HUES48 (cell line): ENCODE data around the gene SASH3.

Source experiments
- H3K27ac ChIP-seq: one replicate; pipeline ENCODE4 v1.7.0; 2013; ENCODE audit warnings: low read depth, low read length, inconsistent platforms
- H3K27me3 ChIP-seq: 2 replicates; pipeline ENCODE4 v1.6.1; 2013; ENCODE audit warnings: mild to moderate bottlenecking, low read length; ENCODE audit not compliant: control insufficient read depth, insufficient read depth
- H3K36me3 ChIP-seq: 2 replicates; pipeline ENCODE4 v1.6.1; 2013; ENCODE audit warnings: low read length; ENCODE audit not compliant: control insufficient read depth, insufficient read depth
- H3K4me1 ChIP-seq: 2 replicates; pipeline ENCODE4 v1.6.1; 2013; ENCODE audit warnings: mild to moderate bottlenecking, low read length; ENCODE audit not compliant: control insufficient read depth, insufficient read depth
- H3K4me3 ChIP-seq: 2 replicates; pipeline ENCODE4 v1.5.1; 2013; ENCODE audit warnings: mild to moderate bottlenecking, low read depth, low read length
- H3K9ac ChIP-seq: 2 replicates; pipeline ENCODE4 v1.6.1; 2013; ENCODE audit warnings: mild to moderate bottlenecking, low read depth, low read length, moderate library complexity
- H3K9me3 ChIP-seq: 2 replicates; pipeline ENCODE4 v1.6.1; 2013; ENCODE audit warnings: low read length; ENCODE audit not compliant: control insufficient read depth, insufficient read depth

SASH3 gene

GRCh38 chrX:129842510-129843208 lies 62.9 kb downstream of the SASH3 start:
- H3K4me3 ChIP-seq: peak overlapping the region; percentile 83
- H3K4me1 ChIP-seq: peaks cover 12% of the 10 kb centered on the region
- peak overlapping the region; percentile 64 for H3K27ac ChIP-seq

GRCh38 chrX:129843209-129843458 lies 63.4 kb downstream of the SASH3 start:
- Histone ChIP-seq H3K27me3 (no peaks in the 10 kb centered on the region), H3K27ac (peak overlapping the region; percentile 64), H3K4me1 (peaks cover 12% of the 10 kb centered on the region), H3K9me3 (no peaks in the 10 kb centered on the region), H3K9ac (peak overlapping the region; percentile 58), H3K4me3 (peak overlapping the region; percentile 83), H3K36me3 (peaks cover 22% of the 10 kb centered on the region)

More at GRCh38 chrX:129842510-129843208, 62.9 kb downstream of the SASH3 start:
- Histone ChIP-seq H3K27me3 (no peaks in the 10 kb centered on the region), H3K36me3 (peaks cover 27% of the 10 kb centered on the region), H3K9me3 (no peaks in the 10 kb centered on the region), H3K9ac (peak overlapping the region; percentile 58)

- H3K4me3 ChIP-seq: peak within 1 kb of the TSS; percentile 83
- H3K27me3 ChIP-seq: no peaks in the 10 kb centered on the region
- peaks cover 12% of the 10 kb centered on the region for H3K4me1 ChIP-seq
- 0 out of 2 replicates have a peak, but pooled peaks cover 2% of the 10 kb centered on the region for H3K9me3 ChIP-seq
- H3K9ac ChIP-seq: peak within 1 kb of the TSS; percentile 58
- H3K27ac ChIP-seq: peak within 1 kb of the TSS; percentile 64
- H3K36me3 ChIP-seq: peaks cover 20% of the 10 kb centered on the region
These were observed 63.9 kb downstream of the SASH3 start, which contains the start of gene ZDHHC9 for GRCh38 chrX:129843459-129844306. Gene ZDHHC9, minus strand, starts transcription at chrX:129843886. Its CDS starts 1,941 bp downstream, at chrX:129841945.
